HG03342 (cell line): ENCODE results near the gene TSN.

Source experiments
- ATAC-seq: cut with Tn5 transposase; IDR thresholded peaks from one replicate; pipeline ENCODE4 v1.9.1; 2021; ENCODE audit warnings: mild to moderate bottlenecking, moderate library complexity; ENCODE audit not compliant: unreplicated experiment

The TSN gene

GRCh38 chr2:121741450-121741849 is 14.0 kb upstream of the TSN start:
- no peak for ATAC-seq

GRCh38 chr2:121746071-121746578 is 9.3 kb upstream of the TSN start:
- no peak for ATAC-seq

DNA sequence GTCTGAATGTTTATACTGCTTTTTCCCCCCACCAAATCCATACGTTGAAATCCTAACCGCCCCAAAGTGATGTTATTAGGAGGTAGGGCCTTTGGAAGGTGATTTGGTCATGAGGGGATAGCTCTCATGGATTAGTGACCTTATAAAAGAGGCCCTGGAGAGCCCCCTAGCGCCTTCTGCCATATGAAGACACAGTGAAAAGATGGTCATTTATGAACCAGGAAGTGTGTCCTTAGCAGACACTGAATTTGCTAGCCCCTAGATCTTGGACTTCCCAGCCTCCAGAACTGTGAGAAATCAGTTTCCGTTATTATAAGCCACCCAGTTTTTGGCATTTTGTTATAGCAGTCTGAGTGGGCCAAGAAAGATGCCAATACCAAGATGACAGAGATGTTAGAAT is 7.2 kb upstream of the TSN start:
- ATAC-seq = no peak

- ATAC-seq = no peak
These were observed 607 bp upstream of the TSN start for GRCh38 chr2:121754851-121755236.

DNA sequence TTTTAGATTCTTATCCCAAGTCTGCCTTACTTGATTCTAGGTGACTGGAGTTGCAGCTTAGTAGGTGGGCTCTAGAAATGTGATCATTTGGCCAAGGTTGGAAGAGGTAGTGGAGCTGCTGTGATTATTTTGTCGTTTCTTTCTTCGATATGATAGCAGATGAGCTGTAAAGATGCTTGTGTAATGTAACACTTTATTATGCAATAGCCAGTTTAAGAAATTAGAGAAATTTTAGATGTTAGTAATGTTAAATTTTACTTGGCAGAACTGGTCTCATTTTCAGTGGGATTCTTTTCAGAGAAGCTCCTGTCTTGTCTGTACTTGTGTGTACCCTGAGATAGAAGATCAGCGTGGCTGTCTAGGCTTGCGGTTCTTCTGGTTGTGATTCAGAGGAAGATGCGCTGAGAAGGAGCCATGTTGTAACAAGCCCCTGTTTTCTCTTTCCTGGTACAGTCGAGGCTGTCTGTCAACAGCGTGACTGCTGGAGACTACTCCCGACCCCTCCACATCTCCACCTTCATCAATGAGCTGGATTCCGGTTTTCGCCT is 9.3 kb downstream of the TSN start:
- ATAC-seq = no peak

DNA sequence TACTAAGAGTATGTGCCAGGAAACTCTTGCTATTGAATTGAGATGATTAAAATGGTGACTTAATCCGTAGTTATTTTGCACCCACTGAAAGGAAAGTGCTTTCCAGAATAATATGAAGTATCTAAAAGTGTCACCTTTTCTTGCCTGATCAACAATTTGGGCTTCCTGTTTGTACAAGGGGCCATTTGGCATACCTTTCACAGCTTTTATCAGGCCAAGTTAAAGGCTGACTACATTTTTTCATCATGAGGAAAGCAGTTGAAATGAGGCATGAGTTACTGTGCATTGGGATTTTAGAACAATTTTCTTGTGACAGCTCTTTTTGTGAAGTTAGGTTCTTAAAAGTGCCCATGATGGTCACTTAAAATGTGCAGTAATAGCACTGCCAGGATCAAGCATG is 11.2 kb downstream of the TSN start:
- no peak for ATAC-seq

DNA sequence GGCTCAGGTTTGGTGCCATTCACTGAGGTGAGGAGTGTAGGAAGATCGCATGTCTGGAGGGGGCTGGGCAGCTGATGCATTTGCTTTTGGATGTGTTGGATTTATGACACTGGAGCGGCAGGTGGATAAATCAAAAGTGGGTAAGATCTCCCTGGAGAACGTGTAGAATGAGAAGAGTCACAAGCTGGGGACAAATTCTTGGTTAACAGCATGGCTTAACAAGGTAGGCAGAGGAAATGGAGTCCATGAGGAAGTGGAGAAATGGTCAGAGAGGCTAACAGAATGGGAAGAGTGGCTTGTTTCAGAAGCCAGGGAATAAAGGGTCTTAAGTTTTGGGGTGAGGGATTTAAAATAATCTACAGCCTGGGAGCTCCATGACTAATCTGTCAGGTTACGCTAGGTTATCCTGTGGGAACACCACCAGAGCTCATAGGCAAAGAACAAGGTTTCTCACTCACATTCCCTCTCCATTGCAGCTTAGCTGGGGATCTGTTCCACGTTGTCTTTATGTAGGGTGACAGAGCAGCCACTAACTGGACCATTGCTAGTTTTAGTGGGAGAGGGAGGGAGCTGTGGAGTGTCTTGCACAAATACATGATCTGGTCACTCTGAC is 12.8 kb downstream of the TSN start:
- ATAC-seq = no peak

DNA sequence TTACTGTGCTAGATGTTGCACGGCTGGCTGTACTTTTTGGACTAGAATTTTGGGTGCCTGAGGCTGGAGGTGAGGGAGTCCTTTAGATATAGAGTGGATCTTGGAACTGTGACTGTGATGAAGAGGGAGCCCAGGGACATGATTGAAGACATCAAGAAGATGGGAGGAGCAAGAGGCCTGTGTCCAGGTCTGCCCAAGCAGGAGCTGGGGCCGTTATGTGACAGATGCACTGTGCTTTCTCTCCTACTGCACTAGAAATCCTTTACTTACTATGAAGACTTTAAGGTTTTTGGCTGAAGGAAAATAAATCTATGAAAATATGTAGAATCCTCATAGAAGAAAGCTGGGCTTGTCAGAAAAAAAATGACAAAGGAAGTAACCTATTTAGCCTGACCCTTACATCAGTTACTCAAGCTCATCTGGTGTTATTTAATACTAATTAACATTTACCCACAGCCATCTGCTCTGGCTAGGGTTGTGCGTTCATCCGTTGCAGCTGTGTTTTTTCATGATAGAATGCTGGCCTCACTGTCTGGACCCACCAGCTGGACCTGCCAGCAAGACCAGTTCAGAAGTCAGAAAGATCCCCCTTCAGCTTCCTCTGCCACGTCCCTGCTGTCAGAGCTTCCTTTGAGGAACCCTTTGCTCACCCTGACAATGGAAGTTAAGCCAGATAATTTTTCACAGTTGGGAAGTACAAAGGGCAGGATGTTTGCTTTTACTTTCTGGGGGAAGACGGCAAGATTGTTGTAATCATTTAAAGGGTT is 16.7 kb downstream of the TSN start:
- ATAC-seq = no peak

DNA sequence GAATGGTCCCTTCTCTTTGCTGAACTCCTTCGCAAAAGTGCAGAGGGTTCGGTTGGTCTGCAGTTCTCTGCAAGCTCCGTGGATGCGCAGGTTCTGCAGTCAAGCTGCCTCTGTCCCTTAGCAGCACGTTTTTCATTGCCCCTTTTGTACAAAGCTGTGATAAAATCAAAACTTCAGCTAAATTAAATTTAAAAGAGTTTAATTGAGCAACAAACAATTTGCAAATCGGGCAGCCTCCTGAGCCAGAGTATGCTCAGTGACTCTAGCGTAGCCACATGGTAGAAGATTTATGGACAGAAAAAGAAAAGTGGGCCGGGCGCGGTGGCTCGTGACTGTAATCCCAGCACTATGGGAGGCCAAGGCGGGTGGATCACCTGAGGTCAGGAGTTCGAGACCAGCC is 18.8 kb downstream of the TSN start:
- no peak for ATAC-seq

GRCh38 chr2:121776361-121776760 is 20.9 kb downstream of the TSN start:
- no peak for ATAC-seq

DNA sequence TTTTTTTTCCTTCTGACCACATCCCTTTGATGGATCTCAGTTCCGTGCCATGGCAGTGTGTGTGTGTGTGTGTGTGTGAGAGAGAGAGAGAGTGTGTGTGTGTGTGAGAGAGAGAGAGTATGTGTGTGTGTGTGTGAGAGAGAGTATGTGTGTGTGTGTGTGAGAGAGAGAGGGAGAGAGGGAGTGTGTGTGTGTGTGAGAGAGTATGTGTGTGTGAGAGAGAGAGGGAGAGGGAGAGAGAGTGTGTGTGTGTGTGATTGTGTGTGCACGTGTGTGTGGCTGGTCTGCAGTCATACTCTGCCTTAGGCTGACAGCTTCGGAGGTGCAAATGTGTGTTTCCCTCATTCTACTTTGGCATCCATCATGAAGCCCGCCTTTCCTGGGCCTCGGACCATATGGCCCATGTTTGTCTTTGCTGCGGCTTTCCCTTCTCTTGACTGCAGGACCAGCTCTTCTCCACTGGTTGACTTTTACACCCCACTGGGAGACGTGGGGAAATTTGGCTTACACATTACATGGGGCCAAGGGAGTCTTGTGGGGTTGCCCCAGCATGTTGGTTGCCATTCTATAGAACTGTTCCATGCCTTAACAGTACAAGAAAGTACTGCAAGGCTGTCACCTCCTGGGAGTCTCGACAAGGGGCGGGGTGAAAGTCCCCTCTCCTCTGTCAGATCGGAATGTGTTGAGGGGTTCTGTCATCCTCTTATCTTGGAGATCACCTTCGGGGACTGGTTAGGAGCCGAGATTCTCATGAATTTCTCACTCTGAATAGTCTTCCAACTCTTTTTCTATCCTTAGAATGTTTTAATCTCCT is 21.6 kb downstream of the TSN start:
- no peak for ATAC-seq

DNA sequence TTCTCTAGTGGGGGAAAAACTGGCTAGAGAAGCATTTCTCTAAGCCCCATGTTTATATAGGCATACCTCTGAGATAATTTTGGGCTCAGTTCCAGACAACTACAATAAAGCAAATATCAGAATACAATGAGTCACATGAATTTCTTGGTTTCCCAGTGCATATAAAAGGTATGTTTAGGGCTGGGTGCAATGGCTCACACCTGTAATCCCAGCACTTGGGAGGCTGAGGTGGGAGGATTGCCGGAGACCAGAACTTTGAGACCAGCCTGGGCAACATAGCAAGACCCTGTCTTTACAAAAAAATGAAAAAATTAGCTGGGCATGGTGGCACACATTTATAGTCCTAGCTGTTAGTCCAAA is 22.2 kb downstream of the TSN start:
- ATAC-seq = no peak

DNA sequence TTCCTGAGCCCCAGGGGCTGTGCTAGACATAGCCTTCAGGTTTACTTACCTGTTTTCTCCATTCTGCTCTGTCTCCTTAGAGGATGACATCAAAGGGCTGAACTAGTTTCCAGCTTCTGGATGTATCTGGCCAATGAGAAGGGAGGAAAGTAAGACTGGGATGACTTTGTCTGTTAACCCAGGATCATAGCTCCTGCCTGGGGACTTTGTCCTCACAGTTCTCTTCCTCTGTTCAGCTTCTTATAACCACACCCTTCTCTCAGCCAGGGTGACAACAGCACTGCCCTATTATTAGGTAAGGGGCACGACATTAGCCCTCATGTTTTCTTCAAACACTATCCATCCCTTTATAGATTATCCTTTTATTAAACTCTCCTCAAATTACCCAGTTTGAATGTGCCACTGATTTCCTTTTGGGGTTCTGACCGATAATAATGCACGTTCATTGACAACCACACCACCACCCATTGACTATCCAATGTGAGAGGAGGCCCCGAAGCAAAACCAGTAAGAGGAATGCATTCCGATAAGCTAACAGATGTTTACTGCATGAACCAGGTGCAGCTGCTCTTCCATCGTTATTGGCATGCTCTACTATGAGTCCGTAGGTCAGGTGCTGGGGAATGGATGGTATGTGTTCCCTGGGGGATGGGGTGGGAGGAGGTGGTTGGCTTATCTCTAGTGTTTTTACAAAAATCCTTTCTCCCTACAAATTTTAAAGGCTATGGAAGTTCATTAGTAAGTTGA is 23.5 kb downstream of the TSN start:
- no peak for ATAC-seq

DNA sequence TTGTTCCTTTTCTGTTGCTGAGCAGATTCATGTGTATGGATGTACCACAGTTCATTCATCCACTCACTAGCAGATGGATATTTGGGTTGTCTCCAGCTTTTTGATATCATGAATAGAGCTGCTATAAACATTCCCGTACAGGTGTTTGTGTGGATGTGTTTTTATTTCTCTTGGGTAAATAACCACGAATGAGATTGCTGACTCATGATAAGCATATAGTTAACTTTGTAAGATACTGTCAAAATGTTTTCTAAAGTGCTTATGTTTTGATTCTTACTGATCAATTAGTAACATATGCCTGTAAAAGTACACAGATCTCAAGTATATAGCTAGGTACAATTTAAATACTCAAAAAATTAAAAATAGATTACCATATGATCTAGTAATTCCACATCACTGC is 27.7 kb downstream of the TSN start:
- ATAC-seq = no peak

DNA sequence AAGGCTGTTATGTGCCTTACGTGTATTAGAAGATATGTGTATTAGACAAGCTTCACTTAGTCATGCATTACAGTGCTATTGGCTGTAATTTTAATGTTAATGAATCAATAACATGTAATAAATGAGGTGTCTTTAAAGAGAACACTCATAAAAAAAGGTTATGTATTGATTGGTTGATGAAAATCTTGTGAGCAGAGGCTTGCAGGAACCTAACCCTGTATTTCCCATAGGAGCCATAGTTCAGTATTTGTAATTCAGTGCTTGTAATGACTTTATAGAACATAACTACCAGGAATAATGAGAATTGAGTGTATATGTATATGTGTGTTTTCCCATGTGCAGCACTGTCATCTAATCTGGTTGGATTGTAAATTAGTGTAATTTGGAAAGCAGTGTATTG is 33.2 kb downstream of the TSN start:
- ATAC-seq = no peak

DNA sequence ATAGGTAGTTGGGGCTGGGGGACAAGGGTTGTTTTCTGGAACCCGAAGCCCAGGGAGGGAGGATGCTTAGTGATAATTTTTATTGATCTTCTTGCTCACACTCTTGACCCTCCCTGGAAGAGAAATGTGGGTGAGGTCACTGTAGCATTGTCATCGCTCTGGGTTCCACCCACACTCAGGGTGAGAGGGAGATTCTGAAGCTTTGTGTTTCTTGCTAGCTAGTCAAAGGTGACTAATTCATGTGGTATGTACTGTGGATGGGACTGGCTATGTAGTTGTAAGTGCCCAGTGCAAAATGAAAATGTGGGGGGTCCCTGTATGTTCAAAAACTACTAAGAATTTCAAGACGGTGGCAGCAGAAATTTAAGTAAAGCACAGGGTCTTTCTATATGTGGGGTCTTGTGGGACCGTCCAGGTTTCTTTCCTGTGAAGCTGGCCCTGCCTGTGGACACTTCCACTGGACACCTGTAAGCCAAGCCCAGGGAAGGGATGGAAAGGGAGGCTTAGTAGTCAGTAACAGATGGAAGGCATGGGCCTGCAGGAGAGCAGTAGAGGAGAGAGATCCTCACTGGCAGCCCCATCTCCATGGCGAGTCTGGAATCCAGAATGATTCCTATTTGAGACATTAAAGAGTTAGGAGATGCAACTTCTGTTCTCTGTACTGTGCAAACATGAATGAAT is 35.0 kb downstream of the TSN start:
- ATAC-seq = no peak

- ATAC-seq = no peak
These were observed 35.8 kb downstream of the TSN start for GRCh38 chr2:121791290-121791689.

DNA sequence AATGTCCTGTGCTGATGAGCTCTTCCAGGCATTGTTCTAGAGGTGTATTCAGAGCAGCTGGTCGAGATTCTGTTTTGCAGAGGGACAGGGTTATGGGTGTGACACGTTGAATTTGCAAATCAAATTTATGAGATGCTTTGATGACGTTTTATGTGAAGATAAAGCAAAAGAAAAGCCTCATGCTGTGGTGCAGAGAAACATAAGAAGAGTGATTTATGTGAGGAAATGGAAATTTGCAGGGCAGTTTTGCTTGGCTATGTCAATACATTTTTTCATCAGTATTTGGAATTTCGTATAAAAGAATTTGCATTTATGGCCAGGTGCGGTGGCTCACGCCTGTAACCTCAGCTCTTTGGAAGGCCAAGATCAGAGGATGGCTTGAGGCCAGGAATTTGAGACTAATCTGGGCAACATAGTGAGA is 36.4 kb downstream of the TSN start:
- no peak for ATAC-seq

GRCh38 chr2:121793816-121794215 is 38.4 kb downstream of the TSN start:
- ATAC-seq = no peak

- ATAC-seq = no peak
These were observed 38.8 kb downstream of the TSN start for GRCh38 chr2:121794233-121794632.
